Activated T-cell treated with anti-CD3 and anti-CD28 coated beads for 48 hours (primary cell): ENCODE results near the gene SPATS2.
"Not testable (repeated sequence)": the region's sequence is repeated elsewhere in the genome, so short reads cannot be mapped to it uniquely, and the experiment has no call there.

Experiments used
- DNase-seq: peaks from one replicate; pipeline ENCODE4 v3.0.0-alpha.2; 2020; ENCODE audit warnings: low read depth

The SPATS2 gene

GRCh38 chr12:49410818-49411217, 43.6 kb downstream of the SPATS2 start:
- DNase-seq = no peak

GRCh38 chr12:49413010-49413409, 45.7 kb downstream of the SPATS2 start:
- DNase-seq = no peak

GRCh38 chr12:49413796-49414195, 46.5 kb downstream of the SPATS2 start:
- DNase-seq = no peak

GRCh38 chr12:49414364-49414763, 47.1 kb downstream of the SPATS2 start:
- DNase-seq = no peak

- no peak for DNase-seq
Observed at GRCh38 chr12:49415521-49415970, 48.3 kb downstream of the SPATS2 start.

GRCh38 chr12:49416892-49417291, 49.6 kb downstream of the SPATS2 start:
- no peak for DNase-seq

- DNase-seq = no peak
Observed at GRCh38 chr12:49417558-49417957, 50.3 kb downstream of the SPATS2 start.

GRCh38 chr12:49420556-49420955, 53.3 kb downstream of the SPATS2 start:
- no peak for DNase-seq

GRCh38 chr12:49422114-49422513, 54.9 kb downstream of the SPATS2 start:
- no peak for DNase-seq

- DNase-seq = no peak
Observed at GRCh38 chr12:49428793-49429192, 61.5 kb downstream of the SPATS2 start.

- DNase-seq = no peak
Observed at GRCh38 chr12:49432616-49433015, 65.4 kb downstream of the SPATS2 start.

- DNase-seq = not testable (repeated sequence)
Observed at GRCh38 chr12:49436799-49437198, 69.5 kb downstream of the SPATS2 start.

- DNase-seq = no peak
Observed at GRCh38 chr12:49439042-49439441, 71.8 kb downstream of the SPATS2 start.

- DNase-seq = no peak
Observed at GRCh38 chr12:49440035-49440434, 72.8 kb downstream of the SPATS2 start.

GRCh38 chr12:49442915-49443314, 75.7 kb downstream of the SPATS2 start:
- no peak for DNase-seq

GRCh38 chr12:49446571-49446970, 79.3 kb downstream of the SPATS2 start:
- DNase-seq = no peak

GRCh38 chr12:49448858-49449257, 81.6 kb downstream of the SPATS2 start:
- no peak for DNase-seq

- DNase-seq = no peak
Observed at GRCh38 chr12:49451468-49452259, 84.4 kb downstream of the SPATS2 start.

GRCh38 chr12:49455501-49455900, 88.2 kb downstream of the SPATS2 start:
- DNase-seq = no peak

- no peak for DNase-seq
Observed at GRCh38 chr12:49456131-49456679, 88.9 kb downstream of the SPATS2 start.

- DNase-seq = no peak
Observed at GRCh38 chr12:49458816-49459215, 91.6 kb downstream of the SPATS2 start.

GRCh38 chr12:49461221-49461620, 94.0 kb downstream of the SPATS2 start:
- DNase-seq = no peak

- DNase-seq = no peak
Observed at GRCh38 chr12:49462083-49462744, 95.0 kb downstream of the SPATS2 start.
